ENCODE data around the gene IFT122.
"Not testable (repeated sequence)": the region's sequence is repeated elsewhere in the genome, so short reads cannot be mapped to it uniquely, and the experiment has no call there.

IFT122 gene

GRCh38 chr3:129540776-129541516 lies 100.9 kb downstream of the IFT122 start:
- Histone ChIP-seq H3K9me3 (ENCODE audit: severe bottlenecking) (no peaks in the 10 kb centered on the region), H3K4me1 (ENCODE audit: insufficient read depth, poor library complexity, severe bottlenecking) (no peaks in the 10 kb centered on the region), H3K4me3 (ENCODE audit: severe bottlenecking) (no peak overlapping the region), H3K27me3 (ENCODE audit: insufficient read depth, poor library complexity, severe bottlenecking) (no peaks in the 10 kb centered on the region), H3K27ac (ENCODE audit: poor library complexity, severe bottlenecking) (no peak overlapping the region), H3K36me3 (ENCODE audit: low read depth) (no peaks in the 10 kb centered on the region)
- TF ChIP-seq CTCF (IDR thresholded peaks at IDR 0.05; ENCODE audit: poor library complexity, severe bottlenecking) = no peak
- DNase-seq (ENCODE audit: low spot score) (no peak), ATAC-seq (ENCODE audit: low read depth) (no peak)

GRCh38 chr3:129542747-129543146 lies 102.7 kb downstream of the IFT122 start:
- Histone ChIP-seq H3K9me3 (ENCODE audit: severe bottlenecking) (no peaks in the 10 kb centered on the region), H3K36me3 (ENCODE audit: low read depth) (no peaks in the 10 kb centered on the region), H3K27me3 (ENCODE audit: insufficient read depth, poor library complexity, severe bottlenecking) (no peaks in the 10 kb centered on the region), H3K4me3 (ENCODE audit: severe bottlenecking) (no peak overlapping the region), H3K27ac (ENCODE audit: poor library complexity, severe bottlenecking) (no peak overlapping the region), H3K4me1 (ENCODE audit: insufficient read depth, poor library complexity, severe bottlenecking) (no peaks in the 10 kb centered on the region)
- TF ChIP-seq CTCF (IDR thresholded peaks at IDR 0.05; ENCODE audit: poor library complexity, severe bottlenecking) = no peak
- ATAC-seq (ENCODE audit: low read depth) (no peak), DNase-seq (ENCODE audit: low spot score) (no peak)

GRCh38 chr3:129543156-129543790 lies 103.2 kb downstream of the IFT122 start, which contains the start of gene H1-8:
Gene H1-8 (plus strand): TSS chr3:129543175. CDS start chr3:129543219, 44 bp downstream.
- TF ChIP-seq CTCF (IDR thresholded peaks at IDR 0.05; ENCODE audit: poor library complexity, severe bottlenecking) = no peak
- no peak for DNase-seq (ENCODE audit: low spot score)
- Histone ChIP-seq H3K9me3 (ENCODE audit: severe bottlenecking) (no peaks in the 10 kb centered on the region), H3K36me3 (ENCODE audit: low read depth) (no peaks in the 10 kb centered on the region), H3K4me3 (ENCODE audit: severe bottlenecking) (no peak within 1 kb of the TSS), H3K4me1 (ENCODE audit: insufficient read depth, poor library complexity, severe bottlenecking) (no peaks in the 10 kb centered on the region), H3K27ac (ENCODE audit: poor library complexity, severe bottlenecking) (no peak within 1 kb of the TSS), H3K27me3 (ENCODE audit: insufficient read depth, poor library complexity, severe bottlenecking) (no peaks in the 10 kb centered on the region)
- no peak for ATAC-seq (ENCODE audit: low read depth)

GRCh38 chr3:129543999-129544398 lies 104.0 kb downstream of the IFT122 start:
- no peak for TF ChIP-seq CTCF (IDR thresholded peaks at IDR 0.05; ENCODE audit: poor library complexity, severe bottlenecking)
- H3K27me3 ChIP-seq (ENCODE audit: insufficient read depth, poor library complexity, severe bottlenecking) = no peaks in the 10 kb centered on the region

GRCh38 chr3:129545951-129546350 lies 105.9 kb downstream of the IFT122 start:
- H3K4me3 ChIP-seq (ENCODE audit: severe bottlenecking); H3K4me1 ChIP-seq (ENCODE audit: insufficient read depth, poor library complexity, severe bottlenecking); ATAC-seq (ENCODE audit: low read depth); H3K27ac ChIP-seq (ENCODE audit: poor library complexity, severe bottlenecking); H3K36me3 ChIP-seq (ENCODE audit: low read depth); DNase-seq (ENCODE audit: low spot score); H3K27me3 ChIP-seq (ENCODE audit: insufficient read depth, poor library complexity, severe bottlenecking); H3K9me3 ChIP-seq (ENCODE audit: severe bottlenecking): not testable (repeated sequence)

More at GRCh38 chr3:129543999-129544398, 104.0 kb downstream of the IFT122 start:
- Histone ChIP-seq H3K9me3 (ENCODE audit: severe bottlenecking) (no peaks in the 10 kb centered on the region), H3K27ac (ENCODE audit: poor library complexity, severe bottlenecking) (no peak overlapping the region), H3K4me1 (ENCODE audit: insufficient read depth, poor library complexity, severe bottlenecking) (no peaks in the 10 kb centered on the region), H3K36me3 (ENCODE audit: low read depth) (no peaks in the 10 kb centered on the region), H3K4me3 (ENCODE audit: severe bottlenecking) (no peak overlapping the region)
- DNase-seq (ENCODE audit: low spot score) = no peak
- no peak for ATAC-seq (ENCODE audit: low read depth)

Data from RWPE2 (cell line).